Omental fat pad (tissue), 4 donors: ENCODE data around the gene ANKMY1. TPM values are rescaled to one million over a fixed set of nuclear protein-coding genes. Genes with fewer than 3 reads are reported as not detected.
A peak's percentile ranks its signal among the peaks of the same experiment; 100 is the strongest.
"Not testable (repeated sequence)": the region's sequence is repeated elsewhere in the genome, so short reads cannot be mapped to it uniquely, and the experiment has no call there.

Experiments used
- ATAC-seq: fragments of 150-250 bp; one replicate; pipeline ENCODE4 v1.9.1; 2016; ENCODE audit warnings: mild to moderate bottlenecking, moderate library complexity; ENCODE audit not compliant: low FRiP score
- DNase-seq: peaks from one replicate; pipeline ENCODE4 v3.0.0-alpha.2; 2019; ENCODE audit warnings: low spot score
- total RNA-seq, 4 donors: library from RNA; depleted of rRNA; stranded (reverse); fragments of >200 nt; gene quantifications; one replicate each; pipeline ENCODE4 v1.1.0, GENCODE V29; 2016
- TF ChIP-seq, protein P1 (sequence below), 3 donors: fragments of 450-650 bp; IDR thresholded peaks; one replicate each; pipeline ENCODE4 v1.5.1; 2016 to 2017; ENCODE audit warnings: antibody characterized with exemption in 3 of 3, mild to moderate bottlenecking in 3 of 3, moderate library complexity in 2 of 3

The ANKMY1 gene
- total RNA-seq, 4 donors from 2014 or later = 8.3 to 23.2 (median 16.7) TPM

DNA sequence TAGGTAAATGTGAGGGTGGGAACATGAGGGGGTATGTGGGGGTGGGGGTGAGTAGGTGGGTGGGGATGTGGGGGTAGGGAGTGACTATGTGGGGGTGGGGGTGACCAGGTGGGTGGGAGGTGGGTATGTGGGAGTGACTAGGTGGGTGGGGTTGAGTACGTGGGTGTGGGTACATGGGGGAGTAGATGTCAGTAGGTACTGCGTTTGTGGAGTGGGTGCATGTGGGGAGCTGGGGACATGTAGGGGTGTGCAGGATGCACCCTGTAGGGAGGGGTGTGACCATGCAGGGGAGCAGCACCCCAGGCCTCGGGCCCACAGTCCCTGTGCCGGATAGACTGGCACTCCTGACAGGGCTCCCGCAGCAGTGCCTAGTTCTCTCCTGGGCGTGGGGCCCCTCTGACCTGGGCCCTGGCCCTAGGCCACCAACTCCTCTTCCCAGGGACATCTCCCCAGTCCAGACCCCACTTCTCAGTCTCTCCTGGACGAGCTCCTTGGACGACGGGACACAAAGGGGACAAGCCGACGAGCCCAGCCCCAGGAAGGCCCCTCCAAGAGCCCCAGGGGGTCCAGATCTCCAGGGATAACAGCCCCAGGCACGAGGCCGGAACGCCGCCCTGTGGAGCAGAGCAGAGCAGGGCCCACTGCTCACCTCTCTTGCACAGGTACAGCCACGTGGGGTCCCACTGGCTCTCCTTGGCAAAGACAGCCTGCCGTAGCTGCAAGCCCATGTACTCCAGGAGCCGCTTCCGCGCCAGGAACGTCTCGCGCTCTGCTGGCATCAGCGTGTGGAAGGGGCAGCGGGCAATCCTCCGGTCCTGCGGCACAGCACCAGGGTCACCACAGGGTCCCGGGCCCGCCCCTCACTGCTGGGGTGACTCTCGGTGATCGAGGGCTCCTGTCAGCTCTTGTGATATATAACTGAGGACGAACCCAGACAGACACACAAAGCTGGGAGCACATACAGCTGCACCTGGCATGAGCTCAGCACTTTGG, 58.2 kb downstream of the ANKMY1 start:
- no peak for ATAC-seq
- TF ChIP-seq, protein P1, sequence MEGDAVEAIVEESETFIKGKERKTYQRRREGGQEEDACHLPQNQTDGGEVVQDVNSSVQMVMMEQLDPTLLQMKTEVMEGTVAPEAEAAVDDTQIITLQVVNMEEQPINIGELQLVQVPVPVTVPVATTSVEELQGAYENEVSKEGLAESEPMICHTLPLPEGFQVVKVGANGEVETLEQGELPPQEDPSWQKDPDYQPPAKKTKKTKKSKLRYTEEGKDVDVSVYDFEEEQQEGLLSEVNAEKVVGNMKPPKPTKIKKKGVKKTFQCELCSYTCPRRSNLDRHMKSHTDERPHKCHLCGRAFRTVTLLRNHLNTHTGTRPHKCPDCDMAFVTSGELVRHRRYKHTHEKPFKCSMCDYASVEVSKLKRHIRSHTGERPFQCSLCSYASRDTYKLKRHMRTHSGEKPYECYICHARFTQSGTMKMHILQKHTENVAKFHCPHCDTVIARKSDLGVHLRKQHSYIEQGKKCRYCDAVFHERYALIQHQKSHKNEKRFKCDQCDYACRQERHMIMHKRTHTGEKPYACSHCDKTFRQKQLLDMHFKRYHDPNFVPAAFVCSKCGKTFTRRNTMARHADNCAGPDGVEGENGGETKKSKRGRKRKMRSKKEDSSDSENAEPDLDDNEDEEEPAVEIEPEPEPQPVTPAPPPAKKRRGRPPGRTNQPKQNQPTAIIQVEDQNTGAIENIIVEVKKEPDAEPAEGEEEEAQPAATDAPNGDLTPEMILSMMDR (IDR thresholded peaks at IDR 0.05) = no peak
- peak; percentile 14 for DNase-seq

DNA sequence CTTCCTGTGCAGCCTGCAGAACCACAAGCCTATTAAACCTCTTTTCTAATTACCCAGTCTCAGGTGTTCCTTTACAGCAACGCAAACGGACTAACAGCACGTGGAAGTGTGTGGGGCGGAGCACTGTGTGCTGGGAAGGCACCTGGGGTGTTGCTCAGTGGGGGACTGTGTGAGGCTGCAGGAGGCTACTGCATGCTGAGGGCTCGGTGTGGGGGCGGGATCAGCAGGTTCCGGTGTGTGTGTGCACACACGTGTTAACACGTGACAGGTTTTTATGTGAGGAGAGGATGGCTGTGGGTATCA, 58.9 kb downstream of the ANKMY1 start:
- ATAC-seq (no peak), DNase-seq (peak; percentile 9)
- TF ChIP-seq, protein P1 (IDR thresholded peaks at IDR 0.05) = no peak

DNA sequence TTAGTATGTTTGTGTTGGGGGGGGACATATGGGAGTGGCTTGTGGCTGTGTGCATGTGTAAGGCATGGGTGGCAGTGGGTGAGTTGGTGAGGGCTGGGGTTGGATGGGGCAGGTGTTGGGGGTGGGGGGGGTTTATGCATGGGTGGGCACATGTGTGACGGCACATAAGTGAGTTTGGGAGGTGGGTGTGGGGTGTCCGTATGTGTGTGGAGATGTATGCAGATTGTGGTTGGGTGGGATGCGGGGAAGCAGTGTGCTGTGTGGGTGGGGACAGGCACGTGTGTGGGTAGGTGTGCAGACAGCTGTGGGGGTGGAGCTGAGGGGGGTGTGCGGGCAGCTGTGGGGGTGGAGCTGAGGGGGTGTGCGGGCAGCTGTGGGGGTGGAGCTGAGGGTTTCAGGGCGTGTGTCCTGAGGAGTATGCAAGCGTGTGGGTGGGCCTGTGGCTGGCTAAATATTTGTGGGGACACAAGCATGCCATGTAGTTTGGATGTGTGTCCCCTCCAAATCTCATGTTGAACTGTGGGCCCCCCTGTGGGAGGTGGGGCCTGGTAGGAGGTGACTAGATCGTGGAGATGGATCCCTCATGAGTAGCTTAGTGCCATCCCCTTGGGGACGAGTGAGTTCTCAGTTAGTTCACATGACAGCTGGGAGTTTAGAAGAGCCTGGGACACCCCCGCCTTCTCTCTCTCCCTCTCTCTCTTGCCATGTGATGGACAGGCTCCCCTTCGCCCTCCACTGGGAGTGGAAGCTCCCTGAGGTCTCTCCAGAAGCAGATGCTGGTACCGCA, 59.4 kb downstream of the ANKMY1 start:
- ATAC-seq (no peak), DNase-seq (peak; percentile 5)
- TF ChIP-seq, protein P1 (IDR thresholded peaks at IDR 0.05) = no peak

DNA sequence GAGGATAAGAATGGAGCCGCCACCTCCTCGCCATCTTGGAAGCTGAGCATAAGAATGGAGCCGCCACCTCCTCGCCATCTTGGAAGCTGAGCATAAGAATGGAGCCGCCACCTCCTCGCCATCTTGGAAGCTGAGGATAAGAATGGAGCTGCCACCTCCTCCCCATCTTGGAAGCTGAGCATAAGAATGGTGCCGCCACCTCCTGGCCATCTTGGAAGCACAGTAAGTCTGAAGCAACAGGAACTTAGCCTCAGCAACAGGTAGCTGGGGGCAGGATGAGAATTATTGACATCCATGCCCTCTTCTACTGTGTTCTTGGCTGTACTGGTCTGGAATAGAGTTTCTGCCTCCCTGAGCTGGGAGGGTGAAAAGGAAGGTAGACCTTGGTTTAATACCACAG, 60.7 kb downstream of the ANKMY1 start:
- not testable (repeated sequence) for ATAC-seq
- DNase-seq = peak; percentile 13

DNA sequence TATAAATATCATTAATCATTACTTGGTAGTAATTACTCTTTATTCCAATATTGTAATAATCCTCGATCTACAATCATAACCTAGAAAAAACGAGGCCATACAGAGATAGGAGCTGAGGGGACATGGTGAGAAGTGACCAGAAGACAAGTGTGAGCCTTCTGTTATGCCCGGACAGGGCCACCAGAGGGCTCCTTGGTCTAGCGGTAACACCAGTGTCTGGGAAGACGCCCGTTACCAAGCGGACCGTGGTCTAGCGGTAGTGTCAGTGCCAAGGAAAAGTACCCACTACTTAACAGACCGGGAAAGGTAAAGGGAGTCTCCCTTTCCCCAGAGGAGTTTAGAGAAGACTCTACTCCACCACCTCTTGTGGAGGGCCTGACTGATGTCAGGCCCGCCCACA, 62.8 kb downstream of the ANKMY1 start:
- not testable (repeated sequence) for ATAC-seq
- peak; percentile 16 for DNase-seq

DNA sequence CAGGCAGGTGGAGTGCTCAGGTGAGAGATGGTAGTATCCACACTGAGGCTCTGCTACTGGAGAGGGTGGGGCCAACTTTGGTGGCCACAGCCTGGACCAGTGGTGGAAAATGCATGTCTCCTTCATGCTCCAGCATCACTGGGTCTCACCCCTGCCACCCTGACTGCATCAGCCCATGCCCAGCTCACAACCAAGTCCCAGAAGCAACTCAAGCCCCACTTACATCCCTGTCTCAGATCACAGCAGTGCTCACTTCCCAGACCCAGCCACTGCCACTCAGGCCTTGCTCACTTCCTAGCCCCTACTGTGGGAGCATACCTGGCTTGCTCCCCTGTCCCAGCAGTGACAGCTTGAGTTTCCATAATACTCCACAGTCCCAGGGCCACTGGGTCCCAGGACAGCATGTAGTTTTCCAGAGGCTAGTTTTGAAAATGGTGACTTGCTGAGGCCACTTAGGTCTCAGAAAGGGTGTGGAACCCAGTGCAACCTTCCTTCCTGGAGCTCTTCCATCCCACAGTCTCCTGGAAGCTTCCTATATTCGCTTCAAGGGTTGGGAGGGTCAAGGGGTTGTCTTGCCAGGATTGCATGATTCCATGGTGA, 63.5 kb downstream of the ANKMY1 start:
- DNase-seq = peak; percentile 15
- no peak for ATAC-seq
- TF ChIP-seq, protein P1 (IDR thresholded peaks at IDR 0.05) = no peak

DNA sequence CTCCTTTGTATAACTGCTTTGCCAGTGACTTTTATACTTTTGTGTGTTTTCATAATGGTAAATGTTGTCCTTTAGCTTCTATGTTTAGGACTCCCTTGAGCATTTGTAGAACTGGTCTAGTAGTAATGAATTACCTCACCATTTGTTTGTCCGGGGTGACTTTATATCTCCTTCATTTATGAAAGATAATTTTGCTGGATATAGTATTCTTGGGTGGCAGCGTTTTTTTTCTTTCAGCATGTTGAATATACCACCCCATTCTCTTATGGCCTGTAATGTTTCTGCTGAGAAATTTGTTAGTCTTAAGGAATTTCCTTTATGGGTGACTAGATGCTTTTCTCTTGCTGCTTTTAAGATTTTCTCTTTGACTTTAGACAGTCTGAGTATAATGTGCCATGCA, 66.3 kb downstream of the ANKMY1 start:
- TF ChIP-seq, protein P1 (IDR thresholded peaks at IDR 0.05) = no peak
- no peak for DNase-seq
- no peak for ATAC-seq
